HG02870 (cell line): ENCODE data around the gene TNFAIP8.

Experiments
- ATAC-seq: cut with Tn5 transposase; IDR thresholded peaks from one replicate; pipeline ENCODE4 v1.9.1; 2021; ENCODE audit warnings: mild to moderate bottlenecking, moderate library complexity; ENCODE audit not compliant: unreplicated experiment

Gene TNFAIP8

GRCh38 chr5:119389288-119390030 is 33.6 kb downstream of the TNFAIP8 start:
- no peak for ATAC-seq

GRCh38 chr5:119390404-119390803 is 34.6 kb downstream of the TNFAIP8 start:
- ATAC-seq, result no peak

GRCh38 chr5:119393201-119393691 is 37.4 kb downstream of the TNFAIP8 start:
- ATAC-seq, result no peak

- ATAC-seq, result no peak
These were observed 37.9 kb downstream of the TNFAIP8 start for GRCh38 chr5:119393746-119394145.

- peak; percentile 63 for ATAC-seq
These were observed 39.4 kb downstream of the TNFAIP8 start for GRCh38 chr5:119395080-119395836.

GRCh38 chr5:119396030-119396664 is 40.3 kb downstream of the TNFAIP8 start:
- ATAC-seq, result no peak

GRCh38 chr5:119397518-119398380 is 41.9 kb downstream of the TNFAIP8 start:
- ATAC-seq, result peak; percentile 54

GRCh38 chr5:119398727-119399466 is 43.1 kb downstream of the TNFAIP8 start:
- no peak for ATAC-seq

GRCh38 chr5:119400245-119400644 is 44.4 kb downstream of the TNFAIP8 start:
- no peak for ATAC-seq

- ATAC-seq, result no peak
These were observed 46.3 kb downstream of the TNFAIP8 start for GRCh38 chr5:119402081-119402480.

- ATAC-seq, result no peak
These were observed 46.7 kb downstream of the TNFAIP8 start for GRCh38 chr5:119402555-119402954.

- no peak for ATAC-seq
These were observed 48.2 kb downstream of the TNFAIP8 start for GRCh38 chr5:119404033-119404432.

GRCh38 chr5:119405419-119405818 is 49.6 kb downstream of the TNFAIP8 start:
- ATAC-seq, result peak; percentile 34

- ATAC-seq, result no peak
These were observed 50.8 kb downstream of the TNFAIP8 start for GRCh38 chr5:119406551-119407110.

- ATAC-seq, result peak; percentile 32
These were observed 53.5 kb downstream of the TNFAIP8 start for GRCh38 chr5:119409235-119409815.

GRCh38 chr5:119410448-119411159 is 54.8 kb downstream of the TNFAIP8 start:
- ATAC-seq, result peak; percentile 39

GRCh38 chr5:119411361-119412278 is 55.8 kb downstream of the TNFAIP8 start:
- peak; percentile 55 for ATAC-seq
